ENCODE results near the gene MYO10. TPM values are rescaled to one million over a fixed set of nuclear protein-coding genes. Genes with fewer than 3 reads are reported as not detected.
A peak's percentile ranks its signal among the peaks of the same experiment; 100 is the strongest.
"Not testable (repeated sequence)": the region's sequence is repeated elsewhere in the genome, so short reads cannot be mapped to it uniquely, and the experiment has no call there.

Gene MYO10
- total RNA-seq, 1 experiment from 2014 or later: 44.0 TPM

DNA sequence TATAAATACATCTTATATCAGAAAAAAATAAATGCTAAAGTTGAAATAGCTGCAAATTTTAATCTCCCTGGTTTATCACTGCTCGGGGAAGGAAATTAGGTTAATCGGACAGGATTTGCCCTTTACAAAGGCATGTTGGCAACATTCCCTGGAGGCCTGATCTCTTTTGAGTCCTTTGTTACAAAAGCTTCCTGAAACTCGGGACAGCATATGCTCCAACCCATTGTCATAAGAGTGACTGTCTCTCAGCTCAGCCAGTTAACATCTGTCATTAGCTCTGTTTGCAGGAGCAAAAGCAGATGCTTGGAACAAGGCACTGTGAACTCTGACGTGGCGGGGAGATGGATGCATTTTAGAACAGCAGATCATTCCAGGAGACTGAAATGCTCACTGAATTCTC lies 80.6 kb downstream of the MYO10 start:
- no peak for DNase-seq (ENCODE audit: low read depth)
- in situ Hi-C loops (cut with HindIII; ENCODE audit: low pct_unique_long_range_greater_than_20kb, low sequenced_read_pairs): no loop called here

DNA sequence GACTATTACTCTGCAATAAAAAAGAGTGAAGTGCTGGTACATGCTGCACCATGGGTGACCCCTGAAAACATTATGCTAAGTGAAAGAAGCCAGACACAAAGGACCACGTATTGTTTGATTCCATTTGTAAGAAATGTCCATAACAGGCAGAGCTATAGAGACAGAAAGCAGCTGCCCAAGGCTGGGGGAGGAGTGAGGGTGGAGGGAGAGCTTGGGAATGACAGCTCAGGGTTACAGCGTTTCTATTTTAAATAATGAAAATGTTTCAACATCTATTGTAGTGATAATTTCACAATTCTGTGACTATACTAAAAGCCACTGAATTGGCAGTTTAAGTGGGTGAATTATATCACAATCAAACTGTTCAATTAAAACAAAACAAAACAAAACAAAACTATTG lies 81.7 kb downstream of the MYO10 start:
- no peak for DNase-seq (ENCODE audit: low read depth)
- in situ Hi-C loops (cut with HindIII; ENCODE audit: low pct_unique_long_range_greater_than_20kb, low sequenced_read_pairs): no loop called here

DNA sequence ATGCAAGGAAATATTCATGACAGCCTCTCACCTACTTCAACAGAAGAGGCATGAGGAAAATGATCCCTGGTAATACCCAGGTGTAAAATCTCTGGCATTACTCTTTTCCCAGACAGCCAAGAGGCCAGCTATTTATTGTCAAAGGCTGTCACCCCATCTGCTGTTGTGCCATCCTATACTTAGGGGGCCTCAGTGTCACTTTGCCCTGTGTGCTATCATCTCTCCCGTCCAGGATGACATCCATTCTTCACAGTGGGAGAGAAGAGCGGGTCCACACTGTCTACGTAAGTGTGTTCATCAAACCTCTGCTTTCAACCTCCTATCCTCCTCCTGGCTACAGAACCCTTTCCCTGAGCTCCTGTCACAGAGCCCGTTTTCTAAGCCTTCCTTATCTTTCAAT lies 82.6 kb downstream of the MYO10 start:
- peak; percentile 15 for DNase-seq (ENCODE audit: low read depth)
- in situ Hi-C loops (cut with HindIII; ENCODE audit: low pct_unique_long_range_greater_than_20kb, low sequenced_read_pairs): no loop called here

DNA sequence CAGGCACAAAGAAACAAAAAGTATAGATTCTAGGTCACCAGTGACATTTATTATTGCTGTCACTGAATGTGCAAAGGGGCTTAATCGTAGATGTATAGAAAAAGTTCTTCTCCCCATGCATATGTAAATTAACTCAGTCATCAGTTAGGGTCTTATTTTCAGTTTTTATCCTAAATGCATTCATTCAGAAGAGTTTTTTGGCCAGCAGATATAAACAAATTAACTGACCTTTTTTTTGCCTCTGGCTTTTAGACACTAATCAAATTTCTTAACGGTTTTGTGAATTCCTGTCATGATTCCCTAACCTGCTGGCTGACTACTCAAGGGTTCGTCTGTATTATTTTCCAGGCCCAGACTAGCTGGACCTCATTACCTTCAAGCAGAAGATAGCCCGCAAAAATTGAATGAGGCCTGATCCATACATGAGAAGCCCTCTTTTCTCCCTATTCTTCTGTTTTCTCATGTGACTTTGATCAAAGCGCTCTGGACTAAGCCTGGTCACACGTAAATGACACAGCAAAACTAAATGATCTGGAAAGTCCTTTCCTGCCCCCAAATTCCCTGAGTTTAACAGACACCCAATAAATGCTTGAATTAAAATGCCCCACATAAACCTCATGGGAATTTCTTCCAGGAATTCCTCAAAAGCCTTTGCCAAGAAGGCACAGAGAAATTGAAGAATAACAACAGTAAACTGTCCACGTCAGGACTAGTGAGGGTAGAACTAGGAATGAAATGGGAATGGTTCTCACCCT lies 83.7 kb downstream of the MYO10 start:
- DNase-seq (ENCODE audit: low read depth): peak; percentile 92
- in situ Hi-C loops (cut with HindIII; ENCODE audit: low pct_unique_long_range_greater_than_20kb, low sequenced_read_pairs): no loop called here

DNA sequence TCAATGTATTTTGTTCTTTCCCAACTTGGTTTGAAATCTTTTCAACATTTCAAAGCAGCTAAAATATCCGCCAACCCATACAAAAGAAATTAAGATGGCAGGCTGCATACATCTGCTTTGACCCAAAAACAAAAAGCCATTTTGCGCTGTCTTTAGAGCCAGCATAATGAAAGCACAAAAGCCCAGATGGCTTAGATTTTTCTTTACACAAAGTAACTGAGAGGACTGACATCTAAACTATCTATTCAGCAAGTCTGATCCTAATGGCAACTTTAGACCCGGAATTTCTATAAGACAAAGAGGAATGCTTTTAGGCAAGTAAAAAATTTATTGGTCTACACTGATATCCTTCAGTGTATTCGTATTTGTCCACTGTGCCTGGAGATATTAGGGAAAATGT lies 86.3 kb downstream of the MYO10 start:
- in situ Hi-C loops (cut with HindIII; ENCODE audit: low pct_unique_long_range_greater_than_20kb, low sequenced_read_pairs): no loop called here
- no peak for DNase-seq (ENCODE audit: low read depth)

GRCh38 chr5:16849181-16849580 lies 86.9 kb downstream of the MYO10 start:
- in situ Hi-C loops (cut with HindIII; ENCODE audit: low pct_unique_long_range_greater_than_20kb, low sequenced_read_pairs): no loop called here
- DNase-seq (ENCODE audit: low read depth): no peak

- in situ Hi-C loops (cut with HindIII; ENCODE audit: low pct_unique_long_range_greater_than_20kb, low sequenced_read_pairs): no loop called here
- DNase-seq (ENCODE audit: low read depth): no peak
These were observed 91.1 kb downstream of the MYO10 start for GRCh38 chr5:16844952-16845351.

DNA sequence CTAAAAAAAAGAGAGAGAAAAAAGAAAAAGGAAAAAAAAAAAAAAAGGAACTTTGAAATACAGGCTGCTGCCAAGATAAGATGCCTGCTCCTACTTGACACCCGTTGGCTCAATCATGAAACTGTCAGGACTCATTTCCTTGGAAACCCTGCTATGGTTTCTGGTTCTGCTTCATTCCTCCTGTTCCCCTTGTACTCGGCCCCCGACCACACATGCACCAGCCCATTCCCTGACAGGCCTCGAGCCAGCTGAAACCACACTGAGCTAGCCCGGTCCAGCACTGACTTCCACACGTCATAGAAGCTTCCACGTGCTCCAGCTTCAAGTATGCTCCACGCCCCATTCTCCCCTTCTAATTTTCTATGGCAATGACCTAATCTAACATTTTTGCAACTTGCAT lies 93.2 kb downstream of the MYO10 start:
- in situ Hi-C loops (cut with HindIII; ENCODE audit: low pct_unique_long_range_greater_than_20kb, low sequenced_read_pairs): no loop called here
- DNase-seq (ENCODE audit: low read depth): no peak

DNA sequence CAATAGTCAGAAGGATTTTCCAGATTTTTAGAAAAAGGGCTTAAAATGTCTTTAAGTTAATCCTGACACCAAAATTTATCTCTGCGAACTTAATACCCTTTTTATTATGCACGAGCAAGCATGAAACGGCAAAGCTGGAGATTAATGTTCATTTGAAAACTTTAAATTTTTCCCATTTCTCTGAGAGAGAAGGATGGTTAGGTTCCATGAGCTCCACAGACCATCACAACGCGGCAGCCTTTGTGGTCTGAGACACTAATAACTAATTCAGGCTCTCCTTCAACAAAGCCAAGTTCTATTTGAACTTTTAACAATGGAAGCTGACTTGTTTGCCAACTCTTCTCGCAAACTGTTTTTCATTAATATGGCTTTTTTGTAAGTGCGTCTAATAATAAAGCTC lies 94.7 kb downstream of the MYO10 start:
- in situ Hi-C loops (cut with HindIII; ENCODE audit: low pct_unique_long_range_greater_than_20kb, low sequenced_read_pairs): no loop called here
- DNase-seq (ENCODE audit: low read depth): no peak

DNA sequence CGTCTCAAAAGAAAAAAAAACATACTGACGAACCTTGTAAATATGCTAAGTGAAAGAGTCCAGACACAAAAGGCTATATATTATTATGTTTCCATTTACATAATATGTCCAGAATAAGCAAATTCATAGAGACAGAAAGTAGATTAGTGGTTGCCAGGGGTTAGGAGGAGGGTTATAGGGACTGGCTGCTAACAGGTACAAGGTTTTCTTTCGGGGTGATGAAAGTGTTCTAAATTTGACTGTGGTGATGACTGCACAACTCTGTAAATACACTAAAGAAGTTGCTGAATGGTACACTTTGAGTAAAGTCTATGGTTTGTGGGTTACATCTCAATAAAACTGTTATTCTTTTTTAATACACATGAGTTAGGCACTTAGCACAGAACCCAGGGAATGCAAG lies 98.8 kb downstream of the MYO10 start:
- DNase-seq (ENCODE audit: low read depth): no peak
- in situ Hi-C loops (cut with HindIII; ENCODE audit: low pct_unique_long_range_greater_than_20kb, low sequenced_read_pairs): no loop called here

GRCh38 chr5:16834029-16834428 lies 102.1 kb downstream of the MYO10 start:
- in situ Hi-C loops (cut with HindIII; ENCODE audit: low pct_unique_long_range_greater_than_20kb, low sequenced_read_pairs): no loop called here
- no peak for DNase-seq (ENCODE audit: low read depth)

GRCh38 chr5:16831326-16831725 lies 104.8 kb downstream of the MYO10 start:
- DNase-seq (ENCODE audit: low read depth); in situ Hi-C loops (cut with HindIII; ENCODE audit: low pct_unique_long_range_greater_than_20kb, low sequenced_read_pairs): not testable (repeated sequence)

- in situ Hi-C loops (cut with HindIII; ENCODE audit: low pct_unique_long_range_greater_than_20kb, low sequenced_read_pairs): no loop called here
- DNase-seq (ENCODE audit: low read depth): no peak
These were observed 108.3 kb downstream of the MYO10 start for GRCh38 chr5:16827755-16828154.

DNA sequence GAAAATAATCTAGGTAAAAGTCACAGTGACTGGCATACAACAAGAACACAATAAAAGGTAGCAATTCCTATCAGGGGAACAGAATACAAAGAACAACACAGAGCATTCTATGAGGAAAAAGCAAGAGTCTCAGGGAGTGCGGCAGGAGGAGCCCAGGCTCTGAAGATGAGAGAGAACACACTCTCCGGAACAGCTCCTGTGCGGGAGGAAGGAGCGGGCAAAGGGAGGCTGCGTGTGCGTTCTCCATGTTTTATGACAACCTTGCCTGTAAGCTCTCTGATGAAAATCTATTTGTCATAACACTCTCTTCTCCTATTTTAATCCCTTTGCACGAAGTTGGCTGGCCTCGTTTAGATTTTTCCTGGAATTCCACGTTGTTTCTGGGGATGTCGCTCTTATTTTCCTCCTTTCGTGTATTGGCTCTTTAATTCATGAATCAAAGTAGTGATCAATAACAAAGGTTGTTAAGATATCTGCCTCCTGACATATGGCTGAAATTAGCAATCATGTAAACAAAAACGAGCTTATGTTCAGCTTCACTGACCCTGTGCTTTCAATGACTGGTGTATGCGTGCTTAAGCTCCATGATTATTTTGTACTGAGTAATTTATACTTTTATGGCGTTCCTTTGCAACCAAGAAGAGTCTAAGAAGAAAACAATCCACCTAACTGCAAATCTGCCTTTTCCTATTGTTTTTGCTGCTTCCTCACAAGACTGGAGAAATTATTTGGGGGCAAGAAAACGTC lies 109.5 kb downstream of the MYO10 start:
- in situ Hi-C loops (cut with HindIII; ENCODE audit: low pct_unique_long_range_greater_than_20kb, low sequenced_read_pairs): no loop called here
- DNase-seq (ENCODE audit: low read depth): no peak

DNA sequence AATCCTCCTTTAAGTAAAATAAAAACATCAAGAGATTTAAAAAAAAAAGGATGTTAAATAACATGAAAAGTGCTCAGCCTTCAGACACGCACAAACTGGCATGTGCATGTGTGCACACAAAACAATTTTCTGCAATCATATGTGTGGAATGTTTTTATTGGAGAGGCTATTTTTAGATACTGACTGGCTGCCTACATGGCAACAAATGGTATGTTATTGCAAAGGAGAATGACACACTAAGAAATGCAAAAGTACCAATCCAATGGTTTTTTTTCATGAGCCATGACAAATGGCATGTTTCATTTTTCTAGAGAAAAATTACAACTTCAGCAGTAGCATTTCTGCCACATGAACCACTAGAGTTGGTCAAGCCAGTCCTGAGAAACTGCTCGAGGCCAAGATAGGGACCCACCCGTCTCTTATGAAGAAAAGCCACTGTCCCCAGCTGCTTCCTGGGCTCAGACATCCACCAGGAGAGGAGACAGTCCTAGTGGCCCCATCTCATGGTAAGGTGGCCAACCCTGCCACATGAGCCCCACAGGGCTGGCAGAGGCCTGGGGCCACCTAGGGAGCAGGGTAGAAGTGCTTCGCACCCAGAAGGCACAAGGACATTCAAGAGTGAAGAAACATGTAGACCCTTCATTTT lies 116.4 kb downstream of the MYO10 start:
- no peak for DNase-seq (ENCODE audit: low read depth)
- in situ Hi-C loops (cut with HindIII; ENCODE audit: low pct_unique_long_range_greater_than_20kb, low sequenced_read_pairs): no loop called here

DNA sequence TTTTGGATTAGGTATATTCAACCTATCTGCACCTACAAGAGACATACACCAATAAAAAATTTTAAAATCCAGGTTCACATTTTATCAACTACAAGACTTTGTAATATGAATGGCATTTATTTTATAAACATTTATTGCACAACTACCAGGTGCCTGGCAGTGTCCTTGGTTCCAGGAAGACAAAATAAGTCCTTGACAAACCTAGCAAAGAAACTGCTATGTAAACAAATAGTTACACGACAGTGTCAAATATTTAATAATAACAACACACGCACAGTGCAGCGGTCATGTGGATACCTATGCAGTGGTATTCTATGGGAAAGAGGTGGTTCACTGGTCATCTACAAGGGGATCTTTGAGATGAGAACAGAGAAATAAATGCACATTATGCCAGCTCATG lies 120.7 kb downstream of the MYO10 start:
- DNase-seq (ENCODE audit: low read depth): no peak
- in situ Hi-C loops (cut with HindIII; ENCODE audit: low pct_unique_long_range_greater_than_20kb, low sequenced_read_pairs): no loop called here

DNA sequence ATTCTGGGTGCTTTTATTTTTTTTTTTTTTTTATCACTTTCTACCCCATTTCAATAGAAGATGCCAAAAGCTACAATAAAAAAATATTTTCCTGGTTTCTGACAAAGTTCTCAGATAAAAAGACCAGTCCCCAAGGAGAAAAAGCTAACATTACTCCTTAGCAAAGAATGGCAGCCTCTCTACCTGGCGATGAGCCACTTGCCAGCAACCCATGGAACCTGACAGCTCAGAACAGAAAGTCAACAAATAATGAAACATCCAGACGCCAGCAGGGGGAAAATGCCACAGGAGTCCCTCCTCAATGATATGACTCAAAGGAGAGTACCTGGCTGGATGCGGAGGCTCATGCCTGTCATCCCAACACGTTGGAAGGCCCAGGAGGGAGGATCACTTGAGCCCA lies 123.2 kb downstream of the MYO10 start:
- in situ Hi-C loops (cut with HindIII; ENCODE audit: low pct_unique_long_range_greater_than_20kb, low sequenced_read_pairs): no loop called here
- peak; percentile 55 for DNase-seq (ENCODE audit: low read depth)

DNA sequence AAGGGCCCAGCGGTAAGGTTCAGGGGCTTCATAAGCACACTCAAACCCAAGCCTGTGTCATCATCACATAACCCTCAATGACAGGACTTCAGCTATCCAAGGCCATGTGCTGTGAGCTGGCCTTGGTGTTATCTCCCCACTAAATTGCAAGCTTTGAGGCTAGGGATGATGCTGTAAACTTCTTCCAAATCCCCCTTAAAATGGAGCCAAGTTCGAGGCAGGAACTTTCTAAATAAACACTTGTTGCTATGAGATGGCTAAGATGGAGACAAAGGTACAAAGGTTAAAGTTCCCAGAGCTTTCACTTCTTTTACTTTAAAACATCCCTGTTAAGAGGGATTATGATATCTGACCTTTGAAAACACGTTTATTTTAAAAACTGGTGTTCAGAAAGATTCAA lies 123.6 kb downstream of the MYO10 start:
- in situ Hi-C loops (cut with HindIII; ENCODE audit: low pct_unique_long_range_greater_than_20kb, low sequenced_read_pairs): no loop called here
- DNase-seq (ENCODE audit: low read depth): no peak

DNA sequence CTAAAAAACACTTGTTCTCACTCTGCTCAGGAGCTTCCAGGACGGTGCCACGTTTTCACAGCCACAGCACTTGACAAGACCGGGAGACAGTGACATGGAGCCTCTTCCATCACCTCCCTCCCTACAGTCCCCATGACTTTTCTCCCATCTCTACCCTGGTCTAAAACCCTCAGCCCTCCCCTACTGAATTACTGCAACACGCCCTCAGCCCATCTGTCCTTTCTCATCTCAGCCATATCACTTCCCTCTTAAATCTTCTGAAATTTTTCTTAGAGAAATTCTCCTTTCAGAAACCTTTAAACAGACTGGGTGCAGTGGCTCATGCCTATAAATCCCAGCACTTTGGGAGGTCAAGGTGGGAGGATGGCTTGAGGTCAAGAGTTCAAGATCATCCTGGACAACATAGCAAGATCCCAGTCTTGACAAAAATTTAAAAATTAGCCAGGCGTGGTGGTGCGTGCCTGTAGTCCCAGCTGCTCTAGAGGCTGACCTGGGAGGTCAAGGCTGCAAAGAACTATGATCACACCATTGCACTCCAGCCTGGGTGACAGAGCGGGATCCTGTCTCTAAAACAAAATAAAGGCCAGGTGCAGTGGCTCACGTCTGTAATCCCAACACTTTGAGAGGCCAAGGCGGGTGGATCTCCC lies 125.8 kb downstream of the MYO10 start:
- DNase-seq (ENCODE audit: low read depth): no peak
- in situ Hi-C loops (cut with HindIII; ENCODE audit: low pct_unique_long_range_greater_than_20kb, low sequenced_read_pairs): no loop called here
